ENCODE data around the gene CAPS.

The CAPS gene

DNA sequence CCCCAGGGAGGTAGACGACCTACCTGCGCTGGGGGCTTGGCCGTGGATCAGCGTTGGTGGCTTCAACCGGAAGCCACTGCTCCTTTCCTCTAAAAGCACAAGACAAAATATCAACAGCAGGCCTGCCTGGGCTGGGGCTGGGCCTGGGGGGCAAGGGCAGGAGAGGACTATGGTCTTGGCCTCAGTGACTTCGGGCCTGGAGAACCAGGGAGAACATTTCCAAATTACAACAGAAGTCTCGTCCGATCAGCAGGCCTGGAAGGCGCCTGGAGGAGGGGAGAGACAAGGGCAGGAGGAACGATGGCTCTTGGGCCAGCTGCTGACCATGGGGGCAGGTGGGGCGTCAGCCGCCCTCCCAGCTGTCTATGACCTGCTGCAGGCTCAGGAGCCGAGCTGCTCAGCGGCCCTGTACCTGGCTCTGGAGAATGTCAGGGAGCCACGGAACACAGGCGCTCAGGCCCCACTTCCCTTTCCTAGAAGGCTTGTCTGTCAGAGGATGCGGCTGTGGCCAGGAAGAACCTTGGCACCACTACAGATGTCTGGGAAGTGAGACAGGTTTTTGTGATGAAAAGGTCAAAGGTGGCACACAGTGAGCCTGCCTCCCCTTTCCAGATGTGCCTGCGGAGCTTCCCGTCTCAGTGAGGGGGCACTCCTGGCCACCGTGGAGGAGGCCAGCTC, 19.5 kb downstream of the CAPS start:
- no peak for DNase-seq (ENCODE audit: low read depth in 2 of 2)

DNA sequence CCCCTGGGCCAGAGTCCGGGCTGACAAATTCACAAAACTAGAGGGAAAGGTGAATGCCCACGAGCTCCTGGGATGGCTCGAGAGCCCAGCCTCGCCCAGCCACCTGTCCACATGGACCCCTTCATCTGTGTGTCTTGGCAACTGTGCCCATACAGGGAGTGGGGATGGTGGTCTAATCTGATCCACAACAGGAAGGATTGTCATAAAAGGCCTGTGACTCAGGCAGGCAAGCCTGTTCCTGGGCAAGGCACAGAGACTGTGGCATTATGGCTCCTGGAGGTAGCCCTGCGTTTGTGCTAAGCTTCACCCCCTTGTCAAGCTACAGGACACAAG, 20.0 kb downstream of the CAPS start:
- DNase-seq (ENCODE audit: low read depth in 2 of 2) = no peak

- no peak for DNase-seq (ENCODE audit: low read depth in 2 of 2)
Observed at GRCh38 chr19:5934774-5935472, 20.9 kb downstream of the CAPS start.

DNA sequence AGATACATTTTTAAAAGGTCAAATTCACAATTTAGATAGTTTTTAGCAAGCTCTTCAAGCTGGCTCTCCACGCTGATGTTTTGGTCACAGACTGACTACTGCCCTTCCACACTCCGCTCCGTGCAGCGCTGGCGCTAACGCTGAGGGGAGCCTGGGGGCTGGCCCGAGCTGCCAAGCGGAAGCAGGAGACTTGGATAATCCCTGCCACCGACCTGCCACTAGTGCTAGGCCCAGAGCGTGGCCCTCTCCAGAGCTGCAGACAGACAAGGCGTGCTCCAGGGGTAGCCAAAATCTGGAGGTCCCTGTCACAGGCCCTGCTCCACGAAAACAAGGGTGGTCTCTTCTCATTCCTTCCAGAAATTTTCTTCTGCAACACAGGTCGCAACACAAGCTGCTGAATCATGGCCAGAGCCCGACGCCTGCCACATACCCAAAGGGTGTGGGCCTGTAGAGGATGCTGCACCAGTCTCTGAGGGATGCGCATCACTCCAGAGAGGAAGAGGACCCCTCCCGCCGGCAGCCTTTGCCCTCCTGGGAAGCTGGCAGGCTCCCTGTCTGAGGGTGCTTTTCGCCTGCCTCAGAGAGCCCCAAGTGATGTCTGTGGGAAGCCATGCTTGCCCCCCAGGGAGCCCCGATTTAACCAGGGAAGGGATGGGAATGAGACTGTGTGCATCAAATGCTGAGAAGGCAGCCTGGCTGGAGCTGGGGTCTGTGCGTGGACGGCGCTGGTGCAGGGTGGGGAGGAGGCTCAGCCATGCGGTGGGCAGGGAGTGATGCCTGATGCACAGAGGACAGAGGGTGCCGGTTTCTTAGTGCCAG, 21.6 kb downstream of the CAPS start:
- DNase-seq (ENCODE audit: low read depth in 2 of 2) = no peak

GRCh38 chr19:5936292-5936592, 22.2 kb downstream of the CAPS start:
- no peak for DNase-seq (ENCODE audit: low read depth in 2 of 2)

DNA sequence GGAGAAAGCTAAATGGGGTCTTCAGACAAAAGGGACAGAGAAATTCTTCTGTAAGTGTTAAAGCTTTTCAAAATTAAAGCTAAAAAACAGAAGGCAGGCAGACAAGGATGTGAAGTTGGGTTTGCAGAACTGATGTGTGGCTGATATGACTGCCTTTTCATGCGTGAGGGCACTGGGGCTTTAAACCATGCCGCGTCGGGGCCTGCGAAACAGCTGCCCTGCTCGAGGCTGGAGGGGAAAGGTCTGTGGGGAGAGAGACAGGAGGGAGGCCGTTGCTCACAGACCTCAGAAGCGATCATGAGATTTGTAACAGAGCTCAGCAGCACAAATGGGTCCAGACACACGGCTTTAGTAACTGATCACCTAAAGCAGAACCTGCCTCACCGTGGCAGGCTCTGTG, 23.5 kb downstream of the CAPS start:
- no peak for DNase-seq (ENCODE audit: low read depth in 2 of 2)

- no peak for DNase-seq (ENCODE audit: low read depth in 2 of 2)
Observed at GRCh38 chr19:5940260-5941208, 26.5 kb downstream of the CAPS start.

- DNase-seq (ENCODE audit: low read depth in 2 of 2) = no peak
Observed at GRCh38 chr19:5941673-5942072, 27.6 kb downstream of the CAPS start.

DNA sequence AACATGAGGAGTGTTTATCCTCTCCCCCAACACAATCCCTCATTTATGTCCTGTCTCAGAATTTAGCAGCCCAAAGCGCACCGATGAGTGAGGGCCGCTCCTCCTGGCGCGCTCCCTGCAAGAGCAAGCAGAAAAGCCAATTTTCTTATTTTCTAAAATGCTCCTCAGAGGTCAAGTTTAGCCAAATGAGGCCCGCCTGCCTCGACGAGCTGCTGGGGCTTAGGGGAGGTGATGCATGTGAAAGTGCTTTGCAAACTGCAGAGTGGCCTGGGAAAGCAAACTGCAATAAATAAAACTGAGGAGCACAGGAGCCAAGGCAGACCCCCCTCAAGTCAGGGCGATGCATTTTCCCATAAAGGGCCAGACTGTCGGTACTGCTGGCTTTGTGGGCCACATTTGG, 29.0 kb downstream of the CAPS start:
- no peak for DNase-seq (ENCODE audit: low read depth in 2 of 2)

GRCh38 chr19:5943623-5944022, 29.6 kb downstream of the CAPS start:
- DNase-seq (ENCODE audit: low read depth in 2 of 2) = no peak

GRCh38 chr19:5947435-5947834, 33.4 kb downstream of the CAPS start:
- DNase-seq (ENCODE audit: low read depth in 2 of 2) = no peak

GRCh38 chr19:5948752-5949564, 34.9 kb downstream of the CAPS start:
- DNase-seq (ENCODE audit: low read depth in 2 of 2) = no peak

DNA sequence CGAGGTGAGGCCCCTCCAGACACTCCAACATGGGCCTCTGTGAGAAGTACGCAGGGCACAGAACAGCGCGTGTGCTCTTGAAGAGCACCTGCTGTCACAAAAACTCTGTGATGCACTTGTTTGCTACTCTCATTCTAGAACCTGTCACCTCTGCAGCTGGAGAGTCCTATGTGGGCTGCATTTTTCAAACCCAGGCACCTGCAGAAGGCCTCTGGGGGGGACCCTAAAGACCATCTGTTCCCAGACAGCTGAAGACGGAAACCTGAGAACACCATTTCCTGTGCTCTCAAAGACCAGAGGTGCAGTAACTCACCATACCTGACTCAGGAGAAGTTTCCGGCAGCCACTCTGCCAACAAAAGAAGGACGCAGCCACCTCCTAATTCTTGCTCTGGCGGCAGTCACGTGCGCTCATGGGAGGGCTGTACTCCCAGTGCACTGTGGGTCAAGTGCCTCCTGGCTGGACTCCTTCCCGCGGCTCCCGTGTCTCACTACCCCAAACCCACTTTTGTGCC, 35.8 kb downstream of the CAPS start:
- DNase-seq (ENCODE audit: low read depth in 2 of 2) = no peak

DNA sequence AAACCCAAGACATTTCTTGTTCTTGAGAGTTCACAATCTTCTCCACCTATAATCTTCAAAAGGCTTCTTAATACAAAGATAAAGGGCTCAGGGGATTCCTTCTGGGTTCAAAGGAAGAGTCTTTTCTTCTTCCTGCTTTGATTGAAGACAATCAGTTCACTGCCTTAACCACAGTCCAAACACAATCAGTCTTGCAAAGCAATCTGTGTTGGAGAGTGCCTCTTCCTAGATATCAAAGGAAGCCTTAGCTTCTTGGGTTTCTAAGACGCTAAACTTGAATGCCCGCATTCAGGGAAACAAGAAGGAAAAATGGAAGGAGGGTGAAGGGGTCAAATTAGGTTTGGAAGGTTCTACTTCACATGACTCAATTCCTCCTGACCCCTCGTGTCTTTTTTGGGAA, 36.7 kb downstream of the CAPS start:
- no peak for DNase-seq (ENCODE audit: low read depth in 2 of 2)

GRCh38 chr19:5951338-5951861, 37.3 kb downstream of the CAPS start:
- no peak for DNase-seq (ENCODE audit: low read depth in 2 of 2)

GRCh38 chr19:5952193-5953029, 38.4 kb downstream of the CAPS start:
- DNase-seq (ENCODE audit: low read depth in 2 of 2) = no peak

DNA sequence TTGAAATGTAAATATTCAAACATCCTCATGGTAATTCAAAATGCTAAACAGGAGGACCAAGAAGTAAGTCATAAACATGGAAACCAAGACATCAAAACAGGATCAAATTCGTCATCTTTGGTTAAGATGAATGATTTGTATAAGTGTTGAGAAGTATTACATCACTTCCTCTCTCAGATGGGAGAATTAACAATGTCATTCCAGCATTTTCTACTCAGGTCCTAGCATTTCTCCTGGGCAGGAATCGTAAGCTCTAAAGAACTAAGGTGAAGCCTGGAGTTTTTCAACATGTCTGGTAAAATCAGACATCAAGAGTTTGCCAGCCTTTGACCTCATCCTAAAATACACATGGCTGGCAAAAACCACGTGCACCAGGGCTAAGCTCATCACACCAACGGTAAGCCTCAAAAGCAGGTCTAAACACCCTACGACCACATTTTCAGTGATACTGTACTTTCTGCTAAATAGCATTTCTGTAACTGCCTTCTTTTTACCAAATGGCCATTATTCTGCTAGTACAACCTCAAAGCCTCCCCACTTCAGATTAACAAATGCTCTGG, 39.1 kb downstream of the CAPS start:
- no peak for DNase-seq (ENCODE audit: low read depth in 2 of 2)

DNA sequence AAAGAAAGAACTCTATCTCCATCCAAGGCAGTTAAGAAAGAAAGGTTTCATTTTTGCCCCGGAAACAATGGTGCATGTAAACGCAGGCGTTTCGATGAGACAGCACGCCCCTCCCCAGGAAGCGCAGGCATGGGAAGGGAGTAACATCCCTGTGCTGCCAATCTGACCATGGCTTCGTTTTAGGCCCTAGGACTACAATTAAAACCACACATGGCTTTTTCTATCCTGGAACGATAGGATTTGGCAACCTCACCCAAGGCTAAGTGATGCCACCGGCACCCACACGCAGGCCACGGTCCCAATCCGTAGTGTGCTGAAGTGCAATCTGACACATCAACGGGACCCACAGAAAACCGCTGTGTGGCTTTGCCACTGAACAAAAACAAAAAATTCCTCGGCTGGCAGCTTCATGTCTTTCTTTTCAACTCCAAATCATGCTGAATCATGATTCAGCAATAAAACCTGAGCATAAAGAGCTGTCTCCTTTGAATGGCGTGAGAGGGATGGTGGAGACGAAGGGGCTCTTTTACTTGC, 39.7 kb downstream of the CAPS start:
- DNase-seq (ENCODE audit: low read depth in 2 of 2) = no peak

GRCh38 chr19:5954293-5954692, 40.2 kb downstream of the CAPS start:
- no peak for DNase-seq (ENCODE audit: low read depth in 2 of 2)
